HL-60 (cell line): ENCODE results near the gene CCDC154.

Source experiments
- DNase-seq, 2 experiments: peaks; one replicate each; pipeline ENCODE4 v3.0.0-alpha.2; 2010 to 2020; ENCODE audit warnings: low read depth in 1 of 2, low spot score in 1 of 2
- H3K27ac ChIP-seq: fragments of 250-450 bp; sonication (Bioruptor Pico); replicated peaks from 2 replicates; pipeline ENCODE4 v1.5.1; 2020; ENCODE audit warnings: mild to moderate bottlenecking, moderate library complexity
- H3K27me3 ChIP-seq: fragments of 250-450 bp; sonication (Bioruptor Pico); 2 replicates; pipeline ENCODE4 v1.5.1; 2021; ENCODE audit warnings: mild to moderate bottlenecking, moderate library complexity; ENCODE audit not compliant: insufficient read depth, poor library complexity, severe bottlenecking
- H3K4me3 ChIP-seq: replicated peaks from 2 replicates; pipeline ENCODE4 v1.5.1; 2011; ENCODE audit warnings: mild to moderate bottlenecking, control low read depth, low read length; ENCODE audit not compliant: insufficient read depth
- GABPA ChIP-seq: IDR thresholded peaks from 2 replicates; pipeline ENCODE4 v1.6.1; 2012; ENCODE audit warnings: low read depth
- POLR2AphosphoS5 ChIP-seq: IDR thresholded peaks from 2 replicates; pipeline ENCODE4 v1.6.1; 2012; ENCODE audit warnings: low read depth
- SPI1 ChIP-seq: IDR thresholded peaks from 2 replicates; pipeline ENCODE4 v1.6.1; 2012; ENCODE audit warnings: low read depth, mild to moderate bottlenecking, borderline replicate concordance
- TF ChIP-seq, protein P1 (sequence below): IDR thresholded peaks from one replicate; pipeline ENCODE4 v1.5.1; 2011; ENCODE audit warnings: low read length, control low read depth, inconsistent platforms; ENCODE audit not compliant: insufficient read depth
- TF ChIP-seq, protein P2 (sequence below): IDR thresholded peaks from 2 replicates; pipeline ENCODE4 v1.6.1; 2012; ENCODE audit warnings: low read depth; ENCODE audit not compliant: insufficient replicate concordance

Gene CCDC154

DNA sequence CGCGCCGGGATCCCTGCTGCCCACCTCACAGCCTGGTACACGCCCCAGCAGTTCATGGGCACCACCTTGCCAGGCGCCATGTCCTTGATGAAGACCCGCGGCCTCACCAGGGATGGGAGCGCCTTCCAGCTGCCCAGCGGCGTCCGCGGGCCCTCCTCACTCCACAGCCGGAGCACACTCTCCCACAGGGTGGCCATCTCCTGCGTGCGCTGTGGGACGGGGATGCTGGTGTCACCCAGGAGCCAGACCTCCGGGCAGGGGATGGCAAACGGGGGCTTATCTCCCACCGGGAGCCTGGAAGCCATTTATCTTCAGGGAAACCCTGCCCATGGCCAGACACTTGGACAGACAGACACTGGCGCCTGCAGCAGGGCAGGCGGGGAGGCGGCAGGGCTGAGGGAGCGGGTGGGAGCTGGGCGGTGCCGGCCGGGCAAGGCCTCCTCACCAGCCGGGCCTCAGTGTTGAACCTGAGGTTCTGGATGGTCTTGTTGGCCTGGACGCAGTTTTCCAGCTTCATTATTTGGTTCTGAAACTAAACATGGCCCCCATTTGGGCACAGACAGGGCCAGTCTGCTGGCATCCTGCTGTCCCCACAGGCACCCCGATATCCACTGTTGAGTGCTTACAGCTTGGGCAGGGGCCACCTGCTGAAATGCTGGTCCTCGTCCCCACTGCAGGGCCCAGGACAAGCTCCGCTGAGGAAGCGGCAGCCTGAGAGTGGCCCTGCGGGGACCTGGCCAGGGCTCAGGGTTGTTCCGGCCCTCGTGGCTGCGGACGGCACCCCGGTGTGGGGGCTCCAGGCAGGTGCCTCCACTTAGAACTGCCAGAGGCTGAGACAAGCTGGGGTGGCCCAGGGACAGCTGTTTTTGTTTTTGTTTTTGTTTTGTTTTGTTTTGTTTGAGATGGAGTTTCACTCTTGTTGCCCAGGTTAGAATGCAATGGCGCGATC lies 9.4 kb downstream of the CCDC154 start:
- DNase-seq, result no peak
- no peak overlapping the region for H3K27ac ChIP-seq
- H3K4me3 ChIP-seq, result no peak overlapping the region
- H3K27me3 ChIP-seq, result peaks cover 3% of the 10 kb centered on the region
- TF ChIP-seq, protein P1, sequence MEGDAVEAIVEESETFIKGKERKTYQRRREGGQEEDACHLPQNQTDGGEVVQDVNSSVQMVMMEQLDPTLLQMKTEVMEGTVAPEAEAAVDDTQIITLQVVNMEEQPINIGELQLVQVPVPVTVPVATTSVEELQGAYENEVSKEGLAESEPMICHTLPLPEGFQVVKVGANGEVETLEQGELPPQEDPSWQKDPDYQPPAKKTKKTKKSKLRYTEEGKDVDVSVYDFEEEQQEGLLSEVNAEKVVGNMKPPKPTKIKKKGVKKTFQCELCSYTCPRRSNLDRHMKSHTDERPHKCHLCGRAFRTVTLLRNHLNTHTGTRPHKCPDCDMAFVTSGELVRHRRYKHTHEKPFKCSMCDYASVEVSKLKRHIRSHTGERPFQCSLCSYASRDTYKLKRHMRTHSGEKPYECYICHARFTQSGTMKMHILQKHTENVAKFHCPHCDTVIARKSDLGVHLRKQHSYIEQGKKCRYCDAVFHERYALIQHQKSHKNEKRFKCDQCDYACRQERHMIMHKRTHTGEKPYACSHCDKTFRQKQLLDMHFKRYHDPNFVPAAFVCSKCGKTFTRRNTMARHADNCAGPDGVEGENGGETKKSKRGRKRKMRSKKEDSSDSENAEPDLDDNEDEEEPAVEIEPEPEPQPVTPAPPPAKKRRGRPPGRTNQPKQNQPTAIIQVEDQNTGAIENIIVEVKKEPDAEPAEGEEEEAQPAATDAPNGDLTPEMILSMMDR, result no peak
- TF ChIP-seq, protein P2, sequence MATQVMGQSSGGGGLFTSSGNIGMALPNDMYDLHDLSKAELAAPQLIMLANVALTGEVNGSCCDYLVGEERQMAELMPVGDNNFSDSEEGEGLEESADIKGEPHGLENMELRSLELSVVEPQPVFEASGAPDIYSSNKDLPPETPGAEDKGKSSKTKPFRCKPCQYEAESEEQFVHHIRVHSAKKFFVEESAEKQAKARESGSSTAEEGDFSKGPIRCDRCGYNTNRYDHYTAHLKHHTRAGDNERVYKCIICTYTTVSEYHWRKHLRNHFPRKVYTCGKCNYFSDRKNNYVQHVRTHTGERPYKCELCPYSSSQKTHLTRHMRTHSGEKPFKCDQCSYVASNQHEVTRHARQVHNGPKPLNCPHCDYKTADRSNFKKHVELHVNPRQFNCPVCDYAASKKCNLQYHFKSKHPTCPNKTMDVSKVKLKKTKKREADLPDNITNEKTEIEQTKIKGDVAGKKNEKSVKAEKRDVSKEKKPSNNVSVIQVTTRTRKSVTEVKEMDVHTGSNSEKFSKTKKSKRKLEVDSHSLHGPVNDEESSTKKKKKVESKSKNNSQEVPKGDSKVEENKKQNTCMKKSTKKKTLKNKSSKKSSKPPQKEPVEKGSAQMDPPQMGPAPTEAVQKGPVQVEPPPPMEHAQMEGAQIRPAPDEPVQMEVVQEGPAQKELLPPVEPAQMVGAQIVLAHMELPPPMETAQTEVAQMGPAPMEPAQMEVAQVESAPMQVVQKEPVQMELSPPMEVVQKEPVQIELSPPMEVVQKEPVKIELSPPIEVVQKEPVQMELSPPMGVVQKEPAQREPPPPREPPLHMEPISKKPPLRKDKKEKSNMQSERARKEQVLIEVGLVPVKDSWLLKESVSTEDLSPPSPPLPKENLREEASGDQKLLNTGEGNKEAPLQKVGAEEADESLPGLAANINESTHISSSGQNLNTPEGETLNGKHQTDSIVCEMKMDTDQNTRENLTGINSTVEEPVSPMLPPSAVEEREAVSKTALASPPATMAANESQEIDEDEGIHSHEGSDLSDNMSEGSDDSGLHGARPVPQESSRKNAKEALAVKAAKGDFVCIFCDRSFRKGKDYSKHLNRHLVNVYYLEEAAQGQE, result no peak

DNA sequence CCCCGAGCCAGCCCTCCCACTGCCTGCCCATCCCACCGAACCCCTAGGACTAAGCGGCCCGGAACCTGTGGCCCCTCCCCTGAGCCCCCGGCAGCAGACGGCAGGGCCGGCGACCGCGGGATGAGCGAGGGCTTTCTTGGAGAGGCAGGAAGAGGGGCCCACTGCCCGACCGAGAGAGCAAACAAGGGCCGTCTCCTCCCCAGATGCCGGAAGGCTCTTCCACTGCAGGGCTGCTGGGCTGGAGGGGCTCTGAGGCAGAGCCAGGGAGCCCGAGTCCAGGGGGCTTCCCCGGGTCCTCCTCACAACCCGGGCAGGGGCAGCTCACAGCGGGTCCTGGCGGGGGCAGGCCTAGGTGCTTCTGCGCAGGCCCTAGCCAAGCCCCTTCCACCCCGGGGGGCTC lies 10.6 kb downstream of the CCDC154 start:
- H3K4me3 ChIP-seq, result no peak overlapping the region

DNA sequence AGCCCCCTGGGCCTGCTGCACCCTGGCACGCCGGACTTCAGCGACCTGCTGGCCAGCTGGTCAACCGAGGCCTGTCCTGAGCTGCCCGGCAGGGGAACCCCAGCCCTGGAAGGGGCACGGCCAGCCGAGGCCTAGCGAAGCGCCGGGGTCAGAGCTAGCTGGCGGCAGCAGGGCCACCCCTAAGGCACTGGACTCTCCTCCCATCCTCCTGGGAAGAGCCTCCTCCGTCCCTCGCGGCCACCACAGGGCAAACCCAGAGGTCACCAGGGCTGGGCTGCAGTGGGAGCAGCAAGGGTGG lies 11.1 kb downstream of the CCDC154 start:
- no peak overlapping the region for H3K27ac ChIP-seq
- no peak for DNase-seq
- H3K27me3 ChIP-seq, result peaks cover 3% of the 10 kb centered on the region
- TF ChIP-seq, protein P2, result no peak
- no peak for TF ChIP-seq SPI1
- TF ChIP-seq, protein P1, result no peak
- no peak for TF ChIP-seq GABPA
- no peak for TF ChIP-seq POLR2AphosphoS5
- no peak overlapping the region for H3K4me3 ChIP-seq

More for the DNA sequence above, 10.6 kb downstream of the CCDC154 start:
- no peak overlapping the region for H3K27ac ChIP-seq
- no peak for DNase-seq
- peaks cover 3% of the 10 kb centered on the region for H3K27me3 ChIP-seq
- no peak for TF ChIP-seq SPI1
- TF ChIP-seq, protein P2, result no peak
- no peak for TF ChIP-seq POLR2AphosphoS5
- TF ChIP-seq, protein P1, result no peak
- TF ChIP-seq GABPA, result no peak
